Measurements from ENCODE around the gene IREB2.

GRCh38 chr15:78432664-78433063 is 5.4 kb upstream of the IREB2 start:
- no peak for TF ChIP-seq CTCF (IDR thresholded peaks at IDR 0.05 in 8 of 11, conservative IDR thresholded peaks at IDR 0.05 in 3 of 11)
- TF ChIP-seq POLR2AphosphoS5 (IDR thresholded peaks at IDR 0.05), result no peak

Data from spleen (tissue), 7 donors.